Colonic mucosa (tissue), 4 donors: Measurements from ENCODE around the gene PLEKHM1. TPM values are rescaled to one million over a fixed set of nuclear protein-coding genes. Genes with fewer than 3 reads are reported as not detected.
A peak's percentile ranks its signal among the peaks of the same experiment; 100 is the strongest.
"Not testable (repeated sequence)": the region's sequence is repeated elsewhere in the genome, so short reads cannot be mapped to it uniquely, and the experiment has no call there.

Experiments used
- DNase-seq: peaks from one replicate; pipeline ENCODE4 v3.0.0-alpha.2; 2020
- H3K27ac ChIP-seq: fragments of 200-600 bp; one replicate; pipeline ENCODE4 v1.8.0; 2021
- H3K27me3 ChIP-seq: fragments of 200-600 bp; one replicate; pipeline ENCODE4 v1.8.0; 2021
- H3K36me3 ChIP-seq: fragments of 200-600 bp; one replicate; pipeline ENCODE4 v1.8.0; 2021
- H3K4me1 ChIP-seq: fragments of 200-600 bp; one replicate; pipeline ENCODE4 v1.8.0; 2021; ENCODE audit warnings: mild to moderate bottlenecking
- H3K4me3 ChIP-seq: fragments of 200-600 bp; one replicate; pipeline ENCODE4 v1.8.0; 2021
- H3K9ac ChIP-seq, 2 donors: one replicate each; pipeline ENCODE4 v1.7.0; 2013; ENCODE audit warnings: control low read depth in 2 of 2, low read depth in 2 of 2, low read length in 2 of 2
- H3K9me3 ChIP-seq: fragments of 200-600 bp; one replicate; pipeline ENCODE4 v1.8.0; 2021
- CTCF ChIP-seq: fragments of 200-600 bp; IDR thresholded peaks from one replicate; pipeline ENCODE4 v1.8.0; 2022; ENCODE audit warnings: antibody characterized with exemption, mild to moderate bottlenecking
- intact Hi-C: fragments of 100-400 bp; cut with DNase I; formaldehyde crosslinking; loops from one replicate; pipeline ENCODE4 v1.14.1; 2022
- total RNA-seq, 2 donors: library from RNA; stranded (reverse); fragmentation: NEBNext Ultra II Directional in 1 of 2; extraction: Animal tissue kit (Norgen Biotek cat#: 25700) in 1 of 2; gene quantifications; one replicate each; pipeline ENCODE4 v1.2.1, GENCODE V29; 2021
- donor health status: healthy.
- donor health status: DM: no; HTN: no; CAD: no.
- donor health status: DM: no; HTN: no; CAD: no.

PLEKHM1 gene
- total RNA-seq, 2 donors from 2014 or later = 50.7 to 61.3 TPM

GRCh38 chr17:45452329-45453224 lies 37.9 kb downstream of the PLEKHM1 start:
- DNase-seq, H3K4me3 ChIP-seq, H3K36me3 ChIP-seq, H3K27ac ChIP-seq, H3K9me3 ChIP-seq, H3K4me1 ChIP-seq, H3K27me3 ChIP-seq, H3K9ac ChIP-seq, intact Hi-C loops: not testable (repeated sequence)

DNA sequence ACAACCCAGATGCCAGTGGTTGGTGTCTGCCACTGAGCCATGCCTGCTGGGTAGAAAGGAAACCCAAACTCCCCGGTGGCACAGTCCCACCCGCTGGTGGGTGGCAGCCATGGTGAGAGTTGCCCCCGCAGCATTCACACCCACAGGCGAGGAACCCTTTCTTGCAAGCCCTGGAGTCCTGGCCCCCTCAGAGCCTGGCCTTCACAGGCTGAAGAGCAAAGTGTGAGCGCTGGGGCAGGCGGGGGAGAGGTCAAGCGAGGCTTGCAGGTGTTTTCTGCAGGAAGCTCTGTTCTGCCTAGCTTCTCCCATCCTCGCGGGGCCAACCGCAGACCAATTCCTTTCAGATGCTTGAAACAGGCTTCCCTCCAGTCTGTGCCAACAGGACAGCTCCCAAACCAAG lies 38.9 kb downstream of the PLEKHM1 start:
- H3K4me3 ChIP-seq, H3K9me3 ChIP-seq, intact Hi-C loops, H3K9ac ChIP-seq, H3K36me3 ChIP-seq, H3K27ac ChIP-seq, DNase-seq, H3K27me3 ChIP-seq, H3K4me1 ChIP-seq: not testable (repeated sequence)

DNA sequence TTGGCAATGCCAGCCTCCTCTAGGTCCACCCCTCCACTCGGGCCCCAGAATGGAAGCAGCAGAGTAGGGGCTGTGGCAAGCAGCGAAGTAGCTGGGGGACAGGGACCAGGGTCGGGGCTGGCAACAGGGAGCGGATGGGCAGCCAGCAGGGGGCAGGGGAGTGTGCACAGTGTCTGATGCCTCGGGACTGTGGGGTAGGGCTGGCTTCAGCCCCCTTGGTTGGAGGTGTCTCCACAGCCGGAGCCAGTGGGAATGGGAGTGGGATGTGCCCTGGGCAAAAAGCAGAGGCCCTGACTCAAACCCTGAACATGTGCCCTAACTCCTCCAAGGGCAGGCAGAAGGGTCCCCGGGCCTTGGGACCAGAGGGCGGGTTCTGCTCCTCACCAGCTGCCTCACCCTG lies 39.4 kb downstream of the PLEKHM1 start:
- H3K9ac ChIP-seq = no peak overlapping the region
- no peak overlapping the region for H3K27ac ChIP-seq
- no peaks in the 10 kb centered on the region for H3K36me3 ChIP-seq
- no peak for DNase-seq
- peaks cover 5% of the 10 kb centered on the region for H3K4me1 ChIP-seq
- intact Hi-C loops = no loop called here
- no peaks in the 10 kb centered on the region for H3K9me3 ChIP-seq
- no peak overlapping the region for H3K4me3 ChIP-seq
- no peaks in the 10 kb centered on the region for H3K27me3 ChIP-seq
- TF ChIP-seq CTCF = no peak

GRCh38 chr17:45449708-45450329 lies 40.7 kb downstream of the PLEKHM1 start:
- H3K36me3 ChIP-seq = not testable (repeated sequence)

DNA sequence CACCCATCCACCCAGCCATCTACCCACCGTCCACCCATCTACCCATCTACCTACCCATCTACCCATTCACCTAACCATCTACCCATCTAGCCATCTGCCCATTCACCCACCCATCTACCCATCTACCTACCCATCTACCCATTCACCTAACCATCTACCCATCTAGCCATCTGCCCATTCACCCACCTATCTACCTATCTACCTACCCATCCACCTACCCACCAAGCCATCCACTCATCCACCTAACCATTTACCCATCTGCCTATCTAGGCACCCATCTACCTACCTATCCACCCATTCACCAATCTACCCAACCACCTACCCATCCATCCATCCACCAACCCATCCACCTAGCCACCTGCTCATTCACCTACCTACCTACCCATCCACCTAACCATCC lies 41.3 kb downstream of the PLEKHM1 start:
- DNase-seq, H3K9ac ChIP-seq, intact Hi-C loops, H3K27me3 ChIP-seq, H3K4me3 ChIP-seq, H3K4me1 ChIP-seq, H3K9me3 ChIP-seq, H3K36me3 ChIP-seq: not testable (repeated sequence)
- H3K27ac ChIP-seq = peak overlapping the region; percentile 76

More at GRCh38 chr17:45449708-45450329, 40.7 kb downstream of the PLEKHM1 start:
- H3K27me3 ChIP-seq, H3K9ac ChIP-seq, intact Hi-C loops, H3K27ac ChIP-seq, DNase-seq, H3K4me1 ChIP-seq, H3K9me3 ChIP-seq, H3K4me3 ChIP-seq: not testable (repeated sequence)

GRCh38 chr17:45448483-45448882 lies 42.0 kb downstream of the PLEKHM1 start:
- DNase-seq, H3K27me3 ChIP-seq, H3K36me3 ChIP-seq, H3K9me3 ChIP-seq, H3K9ac ChIP-seq, H3K4me1 ChIP-seq, intact Hi-C loops, H3K4me3 ChIP-seq: not testable (repeated sequence)
- peak overlapping the region; percentile 76 for H3K27ac ChIP-seq

DNA sequence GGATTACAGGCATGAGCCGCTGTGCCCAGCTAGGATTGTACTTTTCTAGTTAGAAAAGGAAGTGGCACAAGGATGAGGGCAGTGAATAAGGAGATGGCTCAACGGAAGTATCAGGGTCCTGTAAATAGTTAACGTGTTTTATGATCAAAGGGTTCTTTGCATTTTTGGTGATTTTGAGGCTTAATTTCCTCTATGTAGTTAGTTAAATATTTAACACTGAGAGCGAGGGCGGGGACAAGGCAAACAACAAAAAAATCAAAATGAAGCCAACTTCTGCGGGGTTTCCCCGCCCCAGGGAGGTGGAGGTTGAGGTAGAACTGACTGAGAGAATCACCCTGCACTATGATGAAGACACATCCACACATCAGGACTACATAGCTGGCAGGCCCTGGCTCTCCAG lies 42.5 kb downstream of the PLEKHM1 start:
- intact Hi-C loops, H3K9ac ChIP-seq, H3K4me1 ChIP-seq, H3K9me3 ChIP-seq, H3K36me3 ChIP-seq, H3K27me3 ChIP-seq, H3K4me3 ChIP-seq: not testable (repeated sequence)
- H3K27ac ChIP-seq = peak overlapping the region; percentile 76
- DNase-seq = peak; percentile 78

DNA sequence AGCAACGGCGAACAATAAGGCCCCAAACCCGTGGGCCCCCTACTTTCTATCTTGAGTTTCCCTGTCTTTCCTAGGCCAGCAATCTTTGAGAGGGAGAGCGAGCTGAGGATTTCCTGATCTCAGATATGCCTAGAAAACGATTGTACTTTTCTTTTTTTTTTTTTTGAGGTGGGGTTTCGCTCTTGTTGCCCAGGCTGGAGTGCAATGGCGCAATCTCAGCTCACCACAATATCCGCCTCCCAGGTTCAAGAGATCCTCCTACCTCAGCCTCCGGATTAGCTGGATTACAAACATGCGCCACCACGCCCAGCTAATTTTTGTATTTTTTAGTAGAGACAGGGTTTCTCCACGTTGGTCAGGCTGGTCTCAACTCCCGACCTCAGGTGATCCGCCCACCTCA lies 42.9 kb downstream of the PLEKHM1 start:
- H3K36me3 ChIP-seq, H3K4me3 ChIP-seq, H3K9me3 ChIP-seq, H3K4me1 ChIP-seq, H3K9ac ChIP-seq, H3K27me3 ChIP-seq, DNase-seq, intact Hi-C loops: not testable (repeated sequence)
- H3K27ac ChIP-seq = peak overlapping the region; percentile 76

GRCh38 chr17:45446872-45447625 lies 43.5 kb downstream of the PLEKHM1 start:
- H3K4me3 ChIP-seq, intact Hi-C loops, DNase-seq, H3K4me1 ChIP-seq, H3K9ac ChIP-seq, H3K27me3 ChIP-seq, H3K36me3 ChIP-seq, H3K9me3 ChIP-seq: not testable (repeated sequence)
- H3K27ac ChIP-seq = peak overlapping the region; percentile 76

GRCh38 chr17:45445901-45446743 lies 44.4 kb downstream of the PLEKHM1 start:
- DNase-seq, H3K27ac ChIP-seq, H3K27me3 ChIP-seq, H3K9me3 ChIP-seq, H3K4me1 ChIP-seq, H3K4me3 ChIP-seq, H3K36me3 ChIP-seq, intact Hi-C loops: not testable (repeated sequence)
- H3K9ac ChIP-seq = peak overlapping the region in 1 of 2 donors; percentile 26

GRCh38 chr17:45444856-45445820 lies 45.4 kb downstream of the PLEKHM1 start:
- H3K27me3 ChIP-seq, H3K36me3 ChIP-seq, DNase-seq, H3K9ac ChIP-seq, intact Hi-C loops, H3K9me3 ChIP-seq, H3K4me3 ChIP-seq, H3K27ac ChIP-seq, H3K4me1 ChIP-seq: not testable (repeated sequence)
